ENCODE results near the gene COL9A2. TPM values are rescaled to one million over a fixed set of nuclear protein-coding genes. Genes with fewer than 3 reads are reported as not detected.

COL9A2 gene
- total RNA-seq, 2 experiments from 2014 or later = 1.2 to 1.9 TPM

- no peak overlapping the region for H3K4me3 Mint-ChIP-seq
- H3K27ac Mint-ChIP-seq = no peak overlapping the region
- ChIA-PET POLR2A (no interaction called here), CTCF (no interaction called here)
- DNase-seq = no peak
- no peaks in the 10 kb centered on the region for H3K27me3 Mint-ChIP-seq
- peaks cover 26% of the 10 kb centered on the region for H3K4me1 Mint-ChIP-seq
- peaks cover 48% of the 10 kb centered on the region for H3K36me3 Mint-ChIP-seq (ENCODE audit: low read depth)
- H3K9me3 Mint-ChIP-seq = no peaks in the 10 kb centered on the region
Measured at GRCh38 chr1:40265298-40265697, 51.8 kb downstream of the COL9A2 start.

GRCh38 chr1:40264354-40264781, 52.7 kb downstream of the COL9A2 start:
- Mint-ChIP-seq H3K36me3 (ENCODE audit: low read depth) (peaks cover 45% of the 10 kb centered on the region), H3K9me3 (no peaks in the 10 kb centered on the region), H3K27me3 (no peaks in the 10 kb centered on the region), H3K4me1 (peaks cover 34% of the 10 kb centered on the region), H3K27ac (no peak overlapping the region), H3K4me3 (no peak overlapping the region)
- DNase-seq = no peak
- POLR2A ChIA-PET = no interaction called here
- CTCF ChIA-PET = interaction anchor here (1.4 kb wide), 1 partner anchor 74 kb away, joined by 3 read pairs; no protein-coding TSS in a partner anchor

- H3K4me1 Mint-ChIP-seq = peaks cover 55% of the 10 kb centered on the region
- POLR2A ChIA-PET = interaction anchor here (1.0 kb wide), 1 partner anchor 16 kb away, joined by 3 read pairs; no protein-coding TSS in a partner anchor
- DNase-seq = no peak
- peak overlapping the region; percentile 88 for H3K4me3 Mint-ChIP-seq
- no peaks in the 10 kb centered on the region for H3K27me3 Mint-ChIP-seq
- peaks cover 45% of the 10 kb centered on the region for H3K36me3 Mint-ChIP-seq (ENCODE audit: low read depth)
- H3K9me3 Mint-ChIP-seq = no peaks in the 10 kb centered on the region
- CTCF ChIA-PET = interaction anchor here (1.0 kb wide), 1 partner anchor 19 kb away, joined by 3 read pairs; no protein-coding TSS in a partner anchor
- H3K27ac Mint-ChIP-seq = peak overlapping the region; percentile 100
Measured at GRCh38 chr1:40258445-40258769, 58.7 kb downstream of the COL9A2 start.

GRCh38 chr1:40257688-40258444, 59.2 kb downstream of the COL9A2 start, which contains the start of gene ZMPSTE24:
TSS of gene ZMPSTE24 (plus strand) at chr1:40258236. CDS start at chr1:40258272, 36 bp downstream.
- ChIA-PET CTCF (interaction anchor here (0.6 to 1.4 kb wide), 6 partner anchors 19 to 105 kb away, joined by 3 read pairs; no protein-coding TSS in a partner anchor), POLR2A (interaction anchor here (1.0 kb wide), 1 partner anchor 16 kb away, joined by 3 read pairs; no protein-coding TSS in a partner anchor)
- peak within 1 kb of the TSS; percentile 88 for H3K4me3 Mint-ChIP-seq

DNA sequence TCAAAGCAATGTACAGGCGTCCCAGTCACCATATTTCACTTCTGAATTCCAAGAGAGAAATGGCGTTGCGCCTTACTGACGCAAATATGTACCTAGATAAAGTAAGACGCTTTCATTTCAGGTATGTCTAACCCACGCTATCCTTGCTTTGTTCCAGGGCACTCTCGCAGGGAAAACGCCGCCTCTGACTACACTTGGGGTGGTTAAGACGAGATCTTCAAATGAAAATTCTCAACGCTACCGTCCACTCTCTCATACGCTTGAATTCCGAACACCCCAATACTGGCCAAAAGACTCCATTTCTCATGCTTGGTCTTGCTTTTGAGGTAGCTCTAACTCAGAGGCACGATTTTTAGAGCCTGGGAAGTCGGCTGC, 59.8 kb downstream of the COL9A2 start:
- ChIA-PET POLR2A (interaction anchor here (1.0 kb wide), 1 partner anchor 15 kb away, joined by 3 read pairs; no protein-coding TSS in a partner anchor), CTCF (interaction anchor here (0.6 to 1.4 kb wide), 6 partner anchors 20 to 104 kb away, joined by 3 read pairs; no protein-coding TSS in a partner anchor)
- no peaks in the 10 kb centered on the region for H3K9me3 Mint-ChIP-seq
- peak overlapping the region; percentile 100 for H3K27ac Mint-ChIP-seq
- H3K27me3 Mint-ChIP-seq = no peaks in the 10 kb centered on the region
- peak overlapping the region; percentile 88 for H3K4me3 Mint-ChIP-seq
- H3K4me1 Mint-ChIP-seq = peaks cover 53% of the 10 kb centered on the region
- H3K36me3 Mint-ChIP-seq (ENCODE audit: low read depth) = peaks cover 35% of the 10 kb centered on the region
- no peak for DNase-seq

More at GRCh38 chr1:40257688-40258444, 59.2 kb downstream of the COL9A2 start, which contains the start of gene ZMPSTE24:
- Mint-ChIP-seq H3K4me1 (peaks cover 52% of the 10 kb centered on the region), H3K27ac (peak within 1 kb of the TSS; percentile 100), H3K36me3 (ENCODE audit: low read depth) (peaks cover 39% of the 10 kb centered on the region), H3K9me3 (no peaks in the 10 kb centered on the region), H3K27me3 (no peaks in the 10 kb centered on the region)
- peak; percentile 98 for DNase-seq

GRCh38 chr1:40256401-40257084, 60.5 kb downstream of the COL9A2 start:
- Mint-ChIP-seq H3K4me1 (peaks cover 57% of the 10 kb centered on the region), H3K36me3 (ENCODE audit: low read depth) (peaks cover 28% of the 10 kb centered on the region), H3K9me3 (no peaks in the 10 kb centered on the region), H3K27me3 (no peaks in the 10 kb centered on the region), H3K27ac (peak overlapping the region; percentile 100), H3K4me3 (peak overlapping the region; percentile 88)
- ChIA-PET POLR2A (no interaction called here), CTCF (interaction anchor here (1.2 to 1.5 kb wide), 3 partner anchors 9 to 104 kb away, joined by 3 to 5 read pairs (median 5); partner anchors contain the start of gene TMCO2)
- no peak for DNase-seq

DNA sequence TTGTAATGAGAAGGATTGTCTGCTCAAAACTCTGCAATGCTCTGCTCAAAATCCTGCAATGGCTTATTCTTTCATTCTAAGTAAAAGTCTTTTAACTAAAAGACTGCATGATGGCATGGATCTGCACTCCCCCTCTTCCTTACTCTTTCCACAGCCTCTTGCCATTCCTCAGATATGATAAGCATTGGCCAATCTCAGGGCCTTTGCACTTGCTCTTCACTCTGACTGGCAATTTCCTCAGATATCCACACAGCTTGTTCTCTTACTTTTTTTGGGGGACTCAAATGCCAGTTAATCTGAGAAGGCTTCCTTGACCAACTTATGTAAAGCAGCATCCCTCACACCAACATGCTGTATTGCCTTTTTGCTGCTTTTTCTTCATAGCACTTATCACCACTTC, 61.9 kb downstream of the COL9A2 start:
- H3K9me3 Mint-ChIP-seq = no peaks in the 10 kb centered on the region
- POLR2A ChIA-PET = no interaction called here
- no peak overlapping the region for H3K27ac Mint-ChIP-seq
- H3K4me3 Mint-ChIP-seq = no peak overlapping the region
- CTCF ChIA-PET = interaction anchor here (1.5 kb wide), 1 partner anchor 15 kb away, joined by 5 read pairs; no protein-coding TSS in a partner anchor
- H3K27me3 Mint-ChIP-seq = no peaks in the 10 kb centered on the region
- H3K36me3 Mint-ChIP-seq (ENCODE audit: low read depth) = peaks cover 15% of the 10 kb centered on the region
- H3K4me1 Mint-ChIP-seq = peaks cover 53% of the 10 kb centered on the region
- DNase-seq = no peak

GRCh38 chr1:40252601-40253000, 64.5 kb downstream of the COL9A2 start:
- no peaks in the 10 kb centered on the region for H3K27me3 Mint-ChIP-seq
- H3K9me3 Mint-ChIP-seq = no peaks in the 10 kb centered on the region
- ChIA-PET POLR2A (no interaction called here), CTCF (no interaction called here)
- DNase-seq = no peak
- peaks cover 11% of the 10 kb centered on the region for H3K36me3 Mint-ChIP-seq (ENCODE audit: low read depth)
- no peak overlapping the region for H3K4me3 Mint-ChIP-seq
- no peak overlapping the region for H3K27ac Mint-ChIP-seq
- peaks cover 39% of the 10 kb centered on the region for H3K4me1 Mint-ChIP-seq

GRCh38 chr1:40251456-40251855, 65.6 kb downstream of the COL9A2 start:
- POLR2A ChIA-PET = no interaction called here
- peak overlapping the region; percentile 20 for H3K27ac Mint-ChIP-seq
- no peaks in the 10 kb centered on the region for H3K9me3 Mint-ChIP-seq
- H3K27me3 Mint-ChIP-seq = no peaks in the 10 kb centered on the region
- no peak overlapping the region for H3K4me3 Mint-ChIP-seq
- CTCF ChIA-PET = no interaction called here
- no peak for DNase-seq
- peaks cover 11% of the 10 kb centered on the region for H3K36me3 Mint-ChIP-seq (ENCODE audit: low read depth)
- peaks cover 35% of the 10 kb centered on the region for H3K4me1 Mint-ChIP-seq

Other genes starting within 250 kb of the COL9A2 start
- 100 to 1,000 TPM in 1 of 2 experiments, 10 to 100 TPM in 1; 93.8 to 112 TPM for gene PPT1, start 220.0 kb downstream of the COL9A2 start, total RNA-seq
- gene RLF, start 155.9 kb downstream of the COL9A2 start, total RNA-seq = 10 to 100 TPM; 19.2 to 21.6 TPM
- under 1 TPM; 0.30 to 0.42 TPM for gene TMCO2, start 69.3 kb downstream of the COL9A2 start, total RNA-seq
- gene ZMPSTE24, start 59.0 kb downstream of the COL9A2 start, total RNA-seq = 10 to 100 TPM; 24.7 to 28.8 TPM
- 100 to 1,000 TPM; 115 to 140 TPM for gene SMAP2, start 56.4 kb upstream of the COL9A2 start, total RNA-seq
- 1 to 10 TPM; 3.0 to 3.5 TPM for gene ZFP69B, start 133.2 kb upstream of the COL9A2 start, total RNA-seq
- gene ZFP69, start 160.0 kb upstream of the COL9A2 start, total RNA-seq = 1 to 10 TPM; 2.5 to 2.7 TPM
- gene EXO5, start 191.5 kb upstream of the COL9A2 start, total RNA-seq = 10 to 100 TPM; 16.3 to 16.8 TPM
- gene ZNF684, start 214.4 kb upstream of the COL9A2 start, total RNA-seq = 1 to 10 TPM; 5.5 to 8.8 TPM

Measured in activated CD4-positive, alpha-beta T cell treated with anti-CD3 and anti-CD28 coated beads, Interleukin-2, amount 10 ng/mL, durations not matched to agents 7 days and 5 days (primary cell).